Measurements from ENCODE around the gene GJE1. TPM values are rescaled to one million over a fixed set of nuclear protein-coding genes. Genes with fewer than 3 reads are reported as not detected.
A peak's percentile ranks its signal among the peaks of the same experiment; 100 is the strongest.

The GJE1 gene
- total RNA-seq, 1 experiment from 2014 or later, result not detected

GRCh38 chr6:142155091-142155490 lies 22.4 kb downstream of the GJE1 start:
- Histone ChIP-seq H3K9me3 (ENCODE audit: control insufficient read depth, insufficient read depth, low read depth, low read length) (no peaks in the 10 kb centered on the region), H3K27me3 (ENCODE audit: control insufficient read depth, insufficient read depth, low read length) (no peaks in the 10 kb centered on the region), H3K27ac (ENCODE audit: low read length) (peak overlapping the region; percentile 93; the same call in 1 of the 2 replicates), H3K36me3 (ENCODE audit: control insufficient read depth, insufficient read depth, low read length) (no peaks in the 10 kb centered on the region; the same call in 1 of the 2 replicates), H3K4me3 (ENCODE audit: low read depth in 2 of 2, low read length in 2 of 2) (no peak overlapping the region), H3K4me1 (ENCODE audit: control insufficient read depth, insufficient read depth, low read length) (peaks cover 39% of the 10 kb centered on the region)
- no peak for ATAC-seq
- in situ Hi-C loops (cut with HindIII; ENCODE audit: low pct_unique_long_range_greater_than_20kb, low sequenced_read_pairs), result no loop called here
- ChIA-PET CTCF (no interaction called here), POLR2A (no interaction called here)
- DNase-seq (ENCODE audit: low read depth, low spot score), result no peak
- intact Hi-C loops (cut with micrococcal nuclease; ENCODE audit: unreplicated experiment), result loop anchor here (2.0 to 10.0 kb wide), 2 partner anchors 150 to 234 kb away; partner anchors contain the start of gene ADGRG6
- no peak for TF ChIP-seq SIN3A (IDR thresholded peaks at IDR 0.05; ENCODE audit: borderline replicate concordance, insufficient read depth, low read depth, low read length)
- TF ChIP-seq CTCF (IDR thresholded peaks at IDR 0.05), result no peak
- TF ChIP-seq POLR2AphosphoS5 (IDR thresholded peaks at IDR 0.05; ENCODE audit: low read depth, low read length), result no peak
- no peak for TF ChIP-seq REST (IDR thresholded peaks at IDR 0.05; ENCODE audit: insufficient read depth in 1 of 2, low read depth in 2 of 2, low read length in 1 of 2)
- TF ChIP-seq TCF7L2 (IDR thresholded peaks at IDR 0.05; ENCODE audit: low read depth, low read length), result no peak
- no TSS peak for BruUV-seq (replicated peaks)

- H3K27ac ChIP-seq (ENCODE audit: low read length), result peak overlapping the region; percentile 93
- TF ChIP-seq REST (IDR thresholded peaks at IDR 0.05; ENCODE audit: insufficient read depth in 1 of 2, low read depth in 2 of 2, low read length in 1 of 2) (no peak), CTCF (IDR thresholded peaks at IDR 0.05) (peak; percentile 60; the same call in 1 of the 2 replicates), POLR2AphosphoS5 (IDR thresholded peaks at IDR 0.05; ENCODE audit: low read depth, low read length) (no peak), SIN3A (IDR thresholded peaks at IDR 0.05; ENCODE audit: borderline replicate concordance, insufficient read depth, low read depth, low read length) (no peak), TCF7L2 (IDR thresholded peaks at IDR 0.05; ENCODE audit: low read depth, low read length) (no peak)
- no peaks in the 10 kb centered on the region; the same call in 1 of the 2 replicates for H3K36me3 ChIP-seq (ENCODE audit: control insufficient read depth, insufficient read depth, low read length)
- no peaks in the 10 kb centered on the region for H3K9me3 ChIP-seq (ENCODE audit: control insufficient read depth, insufficient read depth, low read depth, low read length)
- CTCF ChIA-PET, result interaction anchor here (0.7 to 1.0 kb wide), 4 partner anchors 8 to 145 kb away, joined by 3 to 4 read pairs (median 4); no protein-coding TSS in a partner anchor
- peaks cover 42% of the 10 kb centered on the region for H3K4me1 ChIP-seq (ENCODE audit: control insufficient read depth, insufficient read depth, low read length)
- peak; percentile 86 for ATAC-seq
- intact Hi-C loops (cut with micrococcal nuclease; ENCODE audit: unreplicated experiment), result loop anchor here (2.0 to 10.0 kb wide), 2 partner anchors 149 to 233 kb away; partner anchors contain the start of gene ADGRG6
- DNase-seq (ENCODE audit: low read depth, low spot score), result no peak
- peak overlapping the region; percentile 15; a peak in 2 of 4 replicates for H3K4me3 ChIP-seq (ENCODE audit: low read depth in 2 of 2, low read length in 2 of 2)
- in situ Hi-C loops (cut with HindIII; ENCODE audit: low pct_unique_long_range_greater_than_20kb, low sequenced_read_pairs), result no loop called here
- BruUV-seq (replicated peaks), result no TSS peak
- POLR2A ChIA-PET, result interaction anchor here (0.6 to 0.7 kb wide), 2 partner anchors 9 to 320 kb away, joined by 3 to 4 read pairs; no protein-coding TSS in a partner anchor
- no peaks in the 10 kb centered on the region for H3K27me3 ChIP-seq (ENCODE audit: control insufficient read depth, insufficient read depth, low read length)
Observed at GRCh38 chr6:142155895-142156757, 23.4 kb downstream of the GJE1 start.

All from Panc1 (cell line).